HG02943 (cell line): Measurements from ENCODE around the gene ANKRD1.
"Not testable (repeated sequence)": the region's sequence is repeated elsewhere in the genome, so short reads cannot be mapped to it uniquely, and the experiment has no call there.

ENCODE experiments used
- ATAC-seq: cut with Tn5 transposase; IDR thresholded peaks from one replicate; pipeline ENCODE4 v1.9.1; 2021; ENCODE audit warnings: mild to moderate bottlenecking, low read depth, moderate library complexity; ENCODE audit not compliant: unreplicated experiment

Gene ANKRD1

DNA sequence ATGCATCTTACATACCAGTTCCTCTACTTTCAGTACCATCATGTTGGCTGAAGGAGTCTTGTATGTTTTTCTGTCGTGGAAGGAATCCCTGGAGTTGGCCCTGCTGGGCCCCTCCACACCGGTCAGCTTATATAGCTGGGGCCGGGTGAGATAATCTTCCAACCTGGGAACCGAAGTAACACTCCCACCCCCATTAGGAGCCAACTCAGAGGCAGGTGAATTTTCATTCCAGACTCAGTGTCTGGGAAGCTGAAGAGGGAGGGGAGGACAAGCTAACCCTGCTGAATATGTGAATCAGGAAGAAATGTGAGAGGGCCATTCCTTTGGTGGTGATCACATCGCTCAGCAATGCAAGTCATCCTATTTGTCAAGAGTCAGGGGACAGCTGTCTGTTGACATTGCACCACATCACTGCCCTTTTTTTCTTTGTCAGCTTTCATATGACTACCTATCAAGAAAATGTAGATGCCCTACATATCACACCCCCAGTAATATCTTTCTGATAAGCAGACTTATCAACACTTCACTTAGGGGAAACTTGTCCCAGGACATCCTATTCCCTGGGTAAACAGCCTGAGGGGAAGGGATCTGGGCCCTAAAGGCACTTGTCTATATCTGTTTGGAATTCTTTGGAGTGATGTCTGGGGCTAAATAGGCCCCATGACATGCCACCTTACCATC is at the start of gene ANKRD1:
Gene ANKRD1 (minus strand): TSS at position 102 of the 681 bp plus-strand sequence. CDS start 60 bp downstream, at position 42.
- no peak for ATAC-seq

- ATAC-seq, result no peak
Measured at GRCh38 chr10:90969947-90970673, 49.2 kb upstream of the ANKRD1 start.

DNA sequence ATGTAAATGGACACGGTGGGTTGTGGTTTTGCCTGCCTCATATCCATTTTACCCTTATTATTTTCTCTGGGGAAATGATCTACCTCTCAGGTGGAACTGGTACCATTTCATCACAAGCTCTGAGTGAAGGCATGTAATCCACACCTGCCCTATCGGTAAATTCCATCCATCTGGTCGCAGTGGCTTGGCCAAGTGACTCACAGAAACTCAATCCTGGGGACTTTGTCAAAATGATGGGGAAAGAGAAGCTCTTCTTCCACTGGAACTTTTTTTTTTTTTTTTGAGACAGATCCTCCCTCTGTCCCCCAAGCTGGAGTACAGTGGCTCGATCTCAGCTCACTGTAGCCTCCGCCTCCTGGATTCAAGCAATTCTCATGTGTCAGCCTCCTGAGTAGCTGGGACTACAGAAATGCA is 48.2 kb upstream of the ANKRD1 start:
- ATAC-seq, result no peak

DNA sequence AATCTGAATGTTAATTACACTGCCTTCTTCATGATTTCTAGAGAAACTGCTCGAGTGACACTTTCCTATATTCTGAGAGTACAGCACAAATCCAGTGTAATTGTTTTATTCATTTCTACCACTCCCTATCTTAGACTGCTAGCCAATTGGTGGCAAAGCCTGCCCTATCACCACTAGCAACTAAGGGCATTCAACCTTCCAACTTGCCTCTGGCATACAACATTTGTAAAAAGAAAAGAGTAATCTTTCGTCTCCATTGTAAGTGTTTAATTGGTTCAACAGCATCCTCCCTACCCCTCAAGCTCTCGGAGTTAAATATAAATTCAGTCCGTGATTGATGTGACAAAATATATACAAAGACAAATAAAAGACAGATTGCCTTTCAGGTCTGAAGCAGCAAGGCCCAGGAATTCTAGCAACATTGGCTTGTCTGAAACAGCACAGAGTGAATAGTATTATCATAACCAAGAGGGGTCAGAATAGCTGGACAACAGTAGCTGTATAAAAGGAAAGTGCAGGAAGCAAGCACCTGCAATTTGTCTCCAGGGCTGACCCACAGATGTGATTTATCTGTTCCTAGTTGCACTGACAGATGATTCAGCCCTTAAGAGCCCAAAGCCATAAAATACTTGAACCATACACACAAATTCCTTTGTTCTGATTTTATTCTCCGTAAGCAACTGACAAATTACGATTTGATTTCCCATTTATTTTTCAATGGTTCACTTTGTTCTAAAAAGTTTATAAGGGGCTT is 47.6 kb upstream of the ANKRD1 start:
- ATAC-seq, result no peak

DNA sequence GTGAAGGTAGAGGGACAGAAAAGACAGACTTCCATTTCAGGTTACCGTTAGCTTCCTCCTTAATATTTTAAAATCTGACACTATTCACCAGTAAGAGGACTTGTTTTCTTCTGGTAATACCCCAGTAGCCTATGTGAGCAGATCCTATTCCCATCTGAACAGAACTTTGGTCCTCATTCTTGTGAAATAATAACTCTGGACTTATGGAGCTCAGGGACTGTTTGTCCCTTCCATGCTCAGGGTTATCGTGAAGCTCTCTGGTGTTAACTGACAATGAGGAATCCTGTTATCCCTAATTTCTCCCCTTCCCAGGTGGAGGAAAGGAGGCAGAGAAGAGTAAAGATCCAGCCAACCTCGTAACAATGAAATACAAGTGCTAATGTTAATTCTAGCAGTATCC is 47.0 kb upstream of the ANKRD1 start:
- no peak for ATAC-seq

GRCh38 chr10:90966146-90966545 is 45.3 kb upstream of the ANKRD1 start:
- ATAC-seq, result no peak

- ATAC-seq, result no peak
Measured at GRCh38 chr10:90965720-90966119, 44.8 kb upstream of the ANKRD1 start.

DNA sequence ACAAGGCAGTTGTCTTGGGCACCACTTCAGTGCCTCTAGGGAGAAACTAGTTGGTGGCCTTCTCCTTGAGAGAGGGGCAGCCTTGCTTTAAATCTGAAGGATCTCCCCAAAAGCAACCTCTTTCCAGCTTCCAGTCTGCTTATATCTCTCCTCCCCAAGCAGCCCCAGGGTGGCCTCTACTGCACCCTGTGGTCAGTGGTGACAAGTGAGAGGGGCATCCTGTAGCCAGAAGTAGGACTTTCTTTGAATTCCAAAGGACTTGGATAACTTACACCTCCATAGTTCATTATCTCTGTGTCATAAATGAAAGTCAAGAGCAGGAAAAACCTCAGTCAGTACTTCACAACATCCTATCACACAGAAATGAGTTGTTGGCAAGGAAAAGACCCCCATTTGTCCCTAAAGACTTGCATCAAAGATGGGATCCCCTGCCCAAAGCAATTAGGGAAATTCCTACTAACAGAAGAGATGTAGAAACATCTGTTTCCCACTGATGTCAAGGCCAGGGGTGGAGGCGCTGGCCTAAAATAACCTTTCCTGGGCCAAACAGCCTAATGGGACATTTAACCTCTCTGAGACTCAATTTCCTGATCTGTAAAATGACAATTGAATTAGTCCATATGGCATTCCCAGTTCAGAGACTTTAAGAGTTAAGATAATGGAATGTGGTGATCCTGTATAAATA is 44.0 kb upstream of the ANKRD1 start:
- ATAC-seq, result no peak

DNA sequence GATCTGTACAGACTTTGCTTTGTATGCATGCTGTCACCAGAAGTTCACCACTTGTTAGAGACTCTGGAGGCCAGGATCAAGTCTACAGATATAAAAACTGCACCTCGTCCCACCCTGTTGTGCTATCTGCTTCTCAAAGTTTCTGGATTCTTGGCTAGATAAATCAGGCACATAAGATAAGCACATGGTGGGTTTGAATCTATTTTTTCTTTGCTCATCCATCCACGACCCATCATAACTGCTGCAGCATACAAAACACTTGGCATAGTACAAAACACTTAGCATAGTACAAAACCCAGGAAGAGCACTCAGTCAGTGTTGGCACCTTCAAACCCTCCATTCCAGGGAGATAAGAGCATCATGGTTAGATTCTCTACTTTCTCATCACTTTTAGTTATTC is 42.4 kb upstream of the ANKRD1 start:
- ATAC-seq, result no peak

GRCh38 chr10:90960355-90960814 is 39.5 kb upstream of the ANKRD1 start:
- ATAC-seq, result no peak

GRCh38 chr10:90959826-90960225 is 38.9 kb upstream of the ANKRD1 start:
- ATAC-seq, result no peak

- no peak for ATAC-seq
Measured at GRCh38 chr10:90958781-90959180, 37.9 kb upstream of the ANKRD1 start.

DNA sequence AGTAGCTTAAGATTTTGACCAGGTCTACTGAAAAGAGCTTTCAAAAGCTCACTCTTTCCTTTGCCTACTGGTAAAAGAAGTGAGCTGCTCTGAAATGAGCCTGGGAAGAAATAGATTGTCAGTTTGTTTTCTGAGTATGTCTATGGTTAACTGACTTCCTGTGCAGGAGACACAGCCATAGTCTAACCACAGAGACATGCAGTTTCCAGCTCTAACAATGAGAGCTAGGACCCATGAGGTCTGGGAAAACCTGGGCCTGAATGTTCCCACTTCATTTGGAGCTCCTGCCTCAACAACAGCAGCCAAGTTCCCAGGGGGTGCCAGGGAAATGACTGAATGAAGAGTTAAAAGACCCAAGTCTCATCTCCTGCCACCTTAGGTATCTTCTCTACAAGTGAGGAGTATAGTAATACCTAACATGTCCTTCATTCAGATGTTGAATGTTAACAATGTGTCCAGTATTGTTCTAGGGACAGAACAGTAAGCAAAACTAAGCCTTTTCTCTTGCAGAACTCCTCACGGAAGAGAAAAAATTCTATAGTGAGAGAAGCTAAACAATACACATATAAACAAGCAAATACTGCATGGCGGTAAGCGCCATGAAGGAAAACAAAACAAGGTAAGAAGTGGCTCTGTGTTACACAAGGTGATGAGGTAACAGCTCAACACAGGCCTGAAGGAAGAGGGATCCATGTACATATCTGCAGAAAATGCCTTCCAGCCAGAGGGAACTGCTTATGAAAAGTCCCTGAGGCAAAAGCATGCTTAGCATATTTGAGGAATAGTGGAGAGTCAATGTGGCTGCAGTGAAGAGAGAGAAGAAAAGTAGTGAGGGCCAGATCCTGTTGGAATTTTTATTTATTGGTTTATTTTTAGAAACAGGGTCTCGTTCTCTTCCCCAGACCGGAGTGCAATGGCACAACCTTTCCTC is 26.4 kb upstream of the ANKRD1 start:
- ATAC-seq, result no peak

GRCh38 chr10:90945491-90946070 is 24.7 kb upstream of the ANKRD1 start:
- no peak for ATAC-seq

GRCh38 chr10:90944749-90945148 is 23.9 kb upstream of the ANKRD1 start:
- ATAC-seq, result no peak

DNA sequence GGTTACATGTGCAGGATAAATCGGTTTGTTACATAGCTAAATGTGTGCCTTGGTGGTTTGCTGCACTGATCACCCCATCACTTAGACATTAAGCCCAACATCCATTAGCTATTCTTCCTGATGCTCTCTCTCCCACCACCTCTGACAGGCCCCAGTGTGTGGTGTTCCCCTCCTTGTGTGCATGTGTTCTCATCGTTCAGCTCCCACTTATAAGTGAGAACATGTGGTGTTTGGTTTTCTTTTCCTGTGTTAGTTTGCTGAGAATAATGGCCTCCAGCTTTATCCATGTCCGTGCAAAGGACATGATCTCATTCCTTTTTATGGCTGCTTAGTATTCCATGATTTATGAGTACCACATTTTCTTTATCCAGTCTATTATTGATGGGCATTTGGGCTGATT is 22.1 kb upstream of the ANKRD1 start:
- ATAC-seq, result not testable (repeated sequence)

GRCh38 chr10:90939648-90940047 is 18.8 kb upstream of the ANKRD1 start:
- ATAC-seq, result no peak

DNA sequence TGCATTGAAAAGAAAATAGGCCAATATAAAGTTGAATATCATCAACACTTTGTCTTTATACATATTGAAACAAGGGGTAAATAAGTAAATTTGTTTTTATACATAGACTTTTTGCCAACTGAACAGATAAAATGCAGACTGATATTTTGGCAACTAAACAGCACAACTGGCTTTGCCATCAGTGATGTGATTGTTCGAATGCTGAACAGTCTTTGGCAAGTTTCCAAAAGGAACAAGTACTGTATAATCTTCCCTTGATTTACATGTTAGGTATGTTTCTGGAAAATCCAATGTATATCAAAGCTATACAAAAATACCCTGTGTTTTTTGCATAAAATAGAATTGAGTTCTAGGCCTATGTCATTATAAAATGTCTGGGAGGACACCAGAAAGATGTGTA is 18.2 kb upstream of the ANKRD1 start:
- ATAC-seq, result no peak

GRCh38 chr10:90937645-90938258 is 16.9 kb upstream of the ANKRD1 start:
- ATAC-seq, result no peak
